Epithelial cell of esophagus (primary cell): Measurements from ENCODE around the gene STIM1.

Experiments
- DNase-seq: peaks from one replicate; pipeline ENCODE4 v3.0.0; 2010; ENCODE audit warnings: low read depth
- H3K4me3 ChIP-seq: 2 replicates; pipeline ENCODE4 v1.5.1; 2011; ENCODE audit warnings: mild to moderate bottlenecking, low read length, control low read depth
- CTCF ChIP-seq: IDR thresholded peaks from 2 replicates; pipeline ENCODE4 v1.5.1; 2011; ENCODE audit warnings: low read depth, mild to moderate bottlenecking, low read length, control low read depth, inconsistent platforms; ENCODE audit not compliant: insufficient read depth; ENCODE audit errors: missing control alignments

STIM1 gene

GRCh38 chr11:3873712-3874349 is 18.4 kb downstream of the STIM1 start:
- no peak for DNase-seq
- TF ChIP-seq CTCF = no peak
- H3K4me3 ChIP-seq = no peak overlapping the region

- no peak overlapping the region for H3K4me3 ChIP-seq
- no peak for DNase-seq
- TF ChIP-seq CTCF = no peak
These were observed 21.1 kb downstream of the STIM1 start for GRCh38 chr11:3876613-3877012.

GRCh38 chr11:3877364-3878257 is 22.1 kb downstream of the STIM1 start:
- peak; percentile 53 for DNase-seq
- no peak overlapping the region for H3K4me3 ChIP-seq
- no peak for TF ChIP-seq CTCF

- no peak for DNase-seq
- H3K4me3 ChIP-seq = no peak overlapping the region
- no peak for TF ChIP-seq CTCF
These were observed 22.8 kb downstream of the STIM1 start for GRCh38 chr11:3878258-3878584.

DNA sequence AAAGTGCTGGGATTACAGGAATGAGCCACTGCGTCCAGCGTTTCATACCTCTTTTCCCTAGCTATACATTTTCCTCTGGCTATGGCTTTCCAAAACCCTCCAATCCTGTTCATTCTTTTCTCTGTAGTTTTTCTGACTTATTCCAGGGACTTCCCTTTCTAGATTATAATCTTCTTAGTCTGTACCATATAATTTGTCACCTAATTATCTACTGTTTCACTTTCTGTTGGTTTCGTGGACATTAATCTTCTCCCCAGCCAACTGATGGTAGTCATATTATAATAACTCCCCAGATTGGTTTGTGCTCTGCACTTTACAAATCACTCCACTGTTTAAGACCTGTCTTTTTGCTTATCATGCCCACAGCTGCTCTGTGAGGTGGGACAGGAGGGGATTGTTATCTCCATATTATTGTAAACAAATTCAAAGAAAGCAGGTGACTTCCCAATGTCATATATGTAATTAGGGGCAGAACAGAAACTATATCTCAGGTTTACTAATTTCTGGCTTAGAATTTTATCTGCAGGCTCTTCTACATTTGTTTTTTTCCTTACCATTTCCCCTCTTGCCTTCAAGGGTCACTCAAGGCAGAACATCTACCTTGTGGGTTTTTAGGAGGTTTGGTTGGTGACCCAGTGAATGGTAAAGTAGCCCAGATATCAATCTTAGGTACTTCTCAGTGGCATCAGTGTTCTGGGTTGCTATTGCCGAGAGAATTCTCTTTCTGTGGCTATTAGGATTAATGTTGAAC is 23.9 kb downstream of the STIM1 start:
- no peak for DNase-seq
- no peak for TF ChIP-seq CTCF
- no peak overlapping the region for H3K4me3 ChIP-seq

DNA sequence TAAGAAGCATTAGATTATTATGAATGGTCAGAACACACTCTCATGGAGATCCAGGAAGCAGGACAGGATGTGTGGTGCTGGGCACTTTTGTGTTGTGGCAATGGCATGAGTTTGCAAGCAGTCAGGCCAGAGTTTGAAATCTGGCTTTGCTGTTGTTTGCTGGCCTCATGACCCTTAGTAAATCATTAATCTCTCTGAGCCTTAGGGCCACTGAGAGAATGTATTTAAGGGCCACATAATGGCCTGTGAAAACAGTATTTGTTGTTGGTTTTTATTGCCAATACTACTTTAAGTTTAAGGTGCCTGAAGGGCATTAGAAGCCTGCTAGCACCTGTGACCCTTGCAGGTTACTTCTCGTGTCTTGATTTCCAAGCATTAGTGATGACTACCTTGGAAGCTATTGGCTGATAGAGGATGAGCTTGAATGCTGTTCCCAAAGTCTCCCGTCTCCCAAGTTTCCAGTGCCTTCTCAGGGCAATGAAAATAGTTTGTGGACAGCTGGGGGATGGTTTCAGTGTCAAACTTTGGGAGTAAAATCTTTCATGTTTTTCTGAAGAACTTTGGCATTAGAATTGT is 24.6 kb downstream of the STIM1 start:
- H3K4me3 ChIP-seq = no peak overlapping the region
- no peak for DNase-seq
- TF ChIP-seq CTCF = no peak
